HG03521 (cell line): ENCODE measurements around the gene OR6K6.

Experiments
- ATAC-seq: cut with Tn5 transposase; IDR thresholded peaks from one replicate; pipeline ENCODE4 v1.9.1; 2021; ENCODE audit warnings: mild to moderate bottlenecking, moderate library complexity; ENCODE audit not compliant: unreplicated experiment

The OR6K6 gene

DNA sequence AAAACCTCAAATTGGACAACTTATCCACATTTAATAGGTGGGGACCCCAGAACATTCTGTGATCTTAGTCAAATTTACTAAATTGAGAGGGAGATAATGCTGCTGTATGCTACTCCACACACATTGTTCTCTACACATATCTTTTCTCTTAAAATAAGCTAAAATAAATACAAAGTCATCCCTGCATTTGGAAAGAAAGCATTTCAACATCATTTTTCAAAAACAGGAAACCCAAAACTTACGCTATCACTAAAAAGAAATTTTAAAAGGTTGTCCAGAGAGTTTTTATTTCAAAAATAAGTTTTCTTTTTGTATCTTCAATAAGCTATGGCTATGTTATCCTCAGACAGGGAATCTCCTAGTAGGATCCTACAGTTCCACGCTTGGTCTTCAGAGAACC, 46.0 kb downstream of the OR6K6 start:
- ATAC-seq: no peak

DNA sequence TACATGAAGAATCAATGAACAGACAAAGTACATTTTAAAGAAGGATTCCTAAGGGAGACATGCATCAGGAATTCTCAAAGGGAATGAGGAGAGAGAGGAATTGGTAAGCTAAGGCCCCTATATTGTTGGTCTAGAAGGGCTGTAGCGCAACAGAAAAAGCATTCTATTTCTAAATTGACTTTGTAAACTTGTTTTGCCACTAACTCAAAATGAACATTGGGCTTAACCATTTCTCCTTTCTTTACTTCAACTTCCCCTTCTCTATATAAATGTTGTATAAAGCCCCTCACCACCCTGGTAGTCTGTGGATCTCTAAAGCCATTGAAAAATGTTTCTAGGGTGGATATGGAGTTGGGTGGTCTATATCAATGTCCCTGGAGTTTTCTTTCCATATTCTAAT, 46.9 kb downstream of the OR6K6 start:
- no peak for ATAC-seq

DNA sequence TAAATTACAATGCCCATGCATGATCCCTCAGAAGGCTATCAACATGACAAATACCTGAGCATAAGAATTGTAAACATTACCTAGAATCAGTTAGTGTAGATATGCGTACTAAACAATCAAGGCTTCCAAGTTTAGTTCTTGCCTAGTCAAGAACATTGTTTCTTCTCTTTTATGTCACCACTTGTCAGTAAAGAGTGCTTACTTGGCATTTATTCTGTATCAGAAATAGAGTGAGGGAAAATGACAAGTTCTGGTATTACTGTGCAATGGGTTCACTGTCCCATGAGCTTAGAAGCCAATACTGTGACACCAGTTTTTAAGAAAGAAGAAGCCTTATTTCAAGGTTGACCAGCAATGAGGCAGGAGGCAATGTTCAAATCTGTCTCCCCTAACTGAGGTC, 49.2 kb downstream of the OR6K6 start:
- ATAC-seq: no peak
